Erythroblast (primary cell): ENCODE measurements around the gene KRTAP4-11.
"Not testable (repeated sequence)": the region's sequence is repeated elsewhere in the genome, so short reads cannot be mapped to it uniquely, and the experiment has no call there.

Source experiments
- GATA1 ChIP-seq: IDR thresholded peaks from 2 replicates; pipeline ENCODE4 v1.6.1; 2011; ENCODE audit warnings: low read depth, mild to moderate bottlenecking, control low read depth, low read length, moderate library complexity
- POLR2A ChIP-seq: IDR thresholded peaks from 2 replicates; pipeline ENCODE4 v1.6.1; 2011; ENCODE audit warnings: mild to moderate bottlenecking, low read length

DNA sequence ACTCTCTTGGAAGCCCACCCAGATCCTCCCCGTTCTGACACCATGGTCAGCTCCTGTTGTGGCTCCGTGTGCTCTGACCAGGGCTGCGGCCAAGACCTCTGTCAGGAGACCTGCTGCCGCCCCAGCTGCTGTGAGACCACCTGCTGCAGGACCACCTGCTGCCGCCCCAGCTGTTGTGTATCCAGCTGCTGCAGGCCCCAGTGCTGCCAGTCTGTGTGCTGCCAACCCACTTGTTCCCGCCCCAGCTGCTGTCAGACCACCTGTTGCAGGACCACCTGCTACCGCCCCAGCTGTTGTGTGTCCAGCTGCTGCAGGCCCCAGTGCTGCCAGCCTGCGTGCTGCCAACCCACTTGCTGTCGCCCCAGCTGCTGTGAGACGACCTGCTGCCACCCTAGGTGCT is 12.8 kb downstream of the KRTAP4-11 start, which contains the start of gene KRTAP4-9:
- not testable (repeated sequence) for TF ChIP-seq POLR2A, GATA1
